ENCODE data around the gene MYH6.
"Not testable (repeated sequence)": the region's sequence is repeated elsewhere in the genome, so short reads cannot be mapped to it uniquely, and the experiment has no call there.

The MYH6 gene

DNA sequence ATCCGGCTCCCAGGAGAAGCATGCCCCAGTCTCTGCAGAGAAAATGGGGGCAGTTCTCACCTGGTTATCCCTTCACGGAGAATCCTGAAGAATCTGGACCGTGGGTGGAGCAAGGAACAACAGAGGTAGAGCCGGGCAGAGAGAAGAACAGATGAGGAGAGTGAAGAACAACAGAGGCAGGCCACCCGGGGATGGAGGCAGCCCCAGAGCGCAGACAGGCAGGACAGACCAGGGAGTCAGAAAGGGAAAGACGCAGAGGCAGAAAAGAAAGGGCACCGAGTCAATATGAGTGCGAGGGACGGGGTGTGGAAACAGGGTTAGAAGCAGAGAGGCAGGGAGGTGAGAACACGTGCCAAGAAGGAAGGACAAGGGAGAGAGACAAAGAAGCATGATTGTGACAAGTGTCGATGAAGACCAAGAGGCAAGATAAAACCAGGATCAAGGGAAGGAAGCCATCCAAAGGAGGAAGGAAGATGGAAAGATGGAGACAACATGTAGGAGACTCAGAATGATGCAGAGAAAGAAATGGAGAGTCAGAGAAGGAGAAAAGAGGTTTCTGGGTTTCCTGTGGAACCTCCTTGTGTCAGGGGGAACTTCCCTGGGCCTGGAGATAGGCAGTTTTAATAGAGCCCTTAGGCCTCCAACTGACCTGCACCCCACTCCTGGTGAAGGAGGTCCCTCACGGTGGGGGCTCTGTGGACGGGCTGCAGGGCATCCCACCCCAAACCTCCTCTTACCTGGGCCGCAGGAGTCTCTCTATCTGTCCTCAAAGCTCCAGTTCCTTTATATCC lies at the start of gene MYH6:
MYH6 (minus strand) TSS at position 758 of the 791 bp plus-strand sequence. CDS start 1,050 bp downstream, outside the sequence.
- no peak for DNase-seq (ENCODE audit: low read depth)

GRCh38 chr14:23456883-23457586 lies 49.0 kb upstream of the MYH6 start:
- DNase-seq (ENCODE audit: low read depth), result not testable (repeated sequence)

DNA sequence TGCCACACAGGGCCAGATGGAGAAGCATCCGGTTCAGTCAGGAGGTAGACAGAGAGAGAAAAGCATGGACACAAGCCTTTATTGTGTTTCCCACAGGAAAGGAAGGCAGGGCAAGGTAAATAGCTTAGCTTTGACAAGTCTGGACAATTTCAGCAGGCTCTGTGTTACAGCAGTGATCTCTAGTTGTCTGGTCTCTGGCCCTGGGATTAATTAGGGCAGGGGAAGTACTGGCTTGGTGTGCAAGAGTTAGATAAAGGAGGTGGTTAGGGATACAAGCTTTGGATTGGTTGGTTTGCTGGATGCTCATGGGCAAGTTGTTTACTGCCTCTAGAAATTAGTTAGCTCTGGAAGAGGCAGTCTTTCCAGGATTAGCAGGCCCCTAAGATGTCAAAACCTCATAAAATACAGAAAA lies 46.4 kb upstream of the MYH6 start:
- no peak for DNase-seq (ENCODE audit: low read depth)

DNA sequence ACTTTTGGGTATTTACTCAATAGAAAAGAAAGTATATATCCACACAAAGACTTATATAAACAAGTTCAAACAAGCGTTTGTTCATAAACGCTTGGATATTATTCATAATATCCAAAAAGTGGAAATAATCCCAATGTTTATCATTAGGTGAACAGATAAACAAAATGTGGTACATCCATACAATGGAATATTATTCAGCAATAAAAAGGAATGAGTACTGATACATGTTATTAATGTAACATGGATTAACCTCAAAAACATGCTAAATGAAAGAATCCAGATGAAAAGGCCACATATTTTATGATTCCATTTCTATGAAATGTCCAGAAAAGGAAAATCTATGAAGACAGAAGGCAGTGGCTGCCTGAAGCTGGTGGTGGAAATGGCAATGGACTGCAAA lies 44.2 kb upstream of the MYH6 start:
- DNase-seq (ENCODE audit: low read depth), result no peak

GRCh38 chr14:23450379-23450778 lies 42.3 kb upstream of the MYH6 start:
- no peak for DNase-seq (ENCODE audit: low read depth)

- DNase-seq (ENCODE audit: low read depth), result no peak
Measured at GRCh38 chr14:23449314-23449713, 41.2 kb upstream of the MYH6 start.

DNA sequence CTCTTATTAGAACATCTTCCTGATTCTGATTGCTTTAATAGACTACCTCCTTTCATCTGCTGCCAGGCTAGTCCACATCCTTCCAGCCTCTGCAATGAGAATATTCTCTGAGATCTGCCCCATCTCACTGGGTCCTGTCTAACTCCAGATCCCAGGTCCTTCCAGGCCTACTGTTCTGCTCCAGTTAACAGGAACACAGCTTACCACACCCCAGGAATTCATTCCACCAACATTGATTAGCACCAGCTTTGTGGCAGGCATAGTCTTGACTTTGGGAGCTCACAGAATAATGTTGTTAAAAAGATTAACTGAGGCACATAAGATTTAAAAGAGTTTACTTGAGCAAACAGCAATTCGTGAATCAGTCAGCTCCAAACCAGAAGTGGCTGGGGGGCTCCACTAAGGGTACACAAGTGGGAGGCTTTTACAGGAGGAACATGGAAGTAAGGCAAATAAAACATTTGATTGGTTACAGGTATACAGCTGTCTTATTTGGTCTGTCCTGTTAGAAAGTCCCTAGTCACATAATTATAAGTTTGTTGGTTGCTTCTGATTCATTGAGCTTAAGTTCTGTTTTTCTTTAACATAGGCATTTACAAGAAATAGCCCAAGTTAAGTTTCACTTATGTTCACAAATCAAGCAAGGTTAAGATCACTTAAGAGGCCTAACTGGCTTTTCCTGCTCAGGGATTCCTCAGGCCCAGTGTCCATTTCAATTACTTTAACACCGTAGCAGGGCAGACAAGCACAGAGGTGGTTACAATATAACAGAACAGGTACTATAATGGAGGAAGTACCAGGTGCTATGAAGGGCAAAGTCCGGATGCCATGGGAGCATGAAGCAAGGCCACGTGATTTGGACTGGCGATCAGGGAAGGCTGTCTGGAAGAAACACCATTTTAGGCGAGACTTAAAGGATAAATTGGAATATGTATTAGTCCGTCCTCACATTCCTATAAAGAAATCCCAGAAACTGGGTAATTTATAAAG lies 39.6 kb upstream of the MYH6 start:
- no peak for DNase-seq (ENCODE audit: low read depth)

GRCh38 chr14:23446291-23446851 lies 38.3 kb upstream of the MYH6 start:
- no peak for DNase-seq (ENCODE audit: low read depth)

DNA sequence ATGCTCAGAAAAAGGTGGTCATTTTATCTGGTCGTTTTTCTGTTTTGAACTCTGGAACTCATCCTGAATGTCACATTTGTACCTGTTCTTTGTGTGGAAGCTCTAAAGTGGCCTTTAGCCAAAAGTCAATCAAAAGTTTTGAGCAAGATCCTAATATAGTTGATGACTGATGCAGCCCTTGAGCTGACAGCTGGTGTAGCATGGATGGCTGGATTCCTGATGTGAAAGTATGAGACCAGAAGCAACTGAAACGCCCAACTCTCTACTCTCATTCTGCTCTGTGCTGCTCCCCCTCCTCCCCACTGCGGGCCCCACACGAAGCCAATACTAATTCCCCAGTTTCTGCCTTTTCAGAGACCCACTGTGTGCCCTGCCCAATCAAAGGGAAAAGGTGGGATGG lies 37.7 kb upstream of the MYH6 start:
- no peak for DNase-seq (ENCODE audit: low read depth)

- no peak for DNase-seq (ENCODE audit: low read depth)
Measured at GRCh38 chr14:23444314-23444713, 36.2 kb upstream of the MYH6 start.

- no peak for DNase-seq (ENCODE audit: low read depth)
Measured at GRCh38 chr14:23443881-23444280, 35.8 kb upstream of the MYH6 start.

- DNase-seq (ENCODE audit: low read depth), result no peak
Measured at GRCh38 chr14:23443411-23443812, 35.3 kb upstream of the MYH6 start.

- DNase-seq (ENCODE audit: low read depth), result no peak
Measured at GRCh38 chr14:23442721-23443356, 34.8 kb upstream of the MYH6 start.

- no peak for DNase-seq (ENCODE audit: low read depth)
Measured at GRCh38 chr14:23441076-23441475, 33.0 kb upstream of the MYH6 start.

- no peak for DNase-seq (ENCODE audit: low read depth)
Measured at GRCh38 chr14:23439107-23439835, 31.2 kb upstream of the MYH6 start.

DNA sequence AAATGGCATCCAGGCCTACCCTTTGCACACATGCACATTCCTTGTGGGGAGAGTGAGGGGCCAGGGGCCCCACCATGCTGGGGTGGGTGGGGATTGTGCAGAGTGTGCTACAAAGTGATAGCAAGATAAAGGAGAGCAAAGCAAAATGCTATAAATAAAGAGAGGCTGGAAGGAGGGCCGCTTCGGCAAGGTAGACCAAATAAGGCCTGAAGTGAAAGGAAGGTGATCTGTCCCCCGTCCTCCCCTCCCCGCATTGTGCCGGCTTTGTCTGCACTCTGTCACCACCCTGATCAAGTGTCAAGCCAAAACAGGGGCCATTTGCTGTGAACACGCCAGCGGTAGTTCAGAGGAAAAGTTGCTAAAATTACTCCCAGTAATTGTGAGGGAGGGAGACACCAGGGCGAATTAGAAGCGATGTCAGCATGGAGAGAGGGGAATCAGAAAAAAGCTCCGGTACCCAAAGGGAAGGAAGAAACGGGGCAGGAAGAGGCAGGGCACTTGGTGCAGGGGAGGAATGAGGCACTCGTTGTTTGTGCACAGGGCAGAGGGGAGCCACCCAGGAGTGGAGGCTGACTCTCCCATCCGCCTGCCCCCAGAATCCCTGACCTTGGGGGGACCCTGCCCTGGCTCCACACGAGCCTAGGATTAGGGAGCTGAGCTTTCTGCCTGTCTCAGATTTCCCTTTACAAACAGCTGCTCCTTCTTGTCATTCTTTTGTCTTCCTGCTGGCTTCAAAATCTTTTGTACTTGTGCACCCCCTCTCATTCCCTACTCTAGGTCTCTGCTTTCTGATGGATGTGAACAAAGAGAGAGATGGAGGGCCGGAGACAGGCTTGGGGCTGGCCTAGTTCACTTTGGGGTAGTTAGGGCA lies 30.3 kb upstream of the MYH6 start:
- no peak for DNase-seq (ENCODE audit: low read depth)

GRCh38 chr14:23437133-23438100 lies 29.3 kb upstream of the MYH6 start:
- DNase-seq (ENCODE audit: low read depth), result no peak

DNA sequence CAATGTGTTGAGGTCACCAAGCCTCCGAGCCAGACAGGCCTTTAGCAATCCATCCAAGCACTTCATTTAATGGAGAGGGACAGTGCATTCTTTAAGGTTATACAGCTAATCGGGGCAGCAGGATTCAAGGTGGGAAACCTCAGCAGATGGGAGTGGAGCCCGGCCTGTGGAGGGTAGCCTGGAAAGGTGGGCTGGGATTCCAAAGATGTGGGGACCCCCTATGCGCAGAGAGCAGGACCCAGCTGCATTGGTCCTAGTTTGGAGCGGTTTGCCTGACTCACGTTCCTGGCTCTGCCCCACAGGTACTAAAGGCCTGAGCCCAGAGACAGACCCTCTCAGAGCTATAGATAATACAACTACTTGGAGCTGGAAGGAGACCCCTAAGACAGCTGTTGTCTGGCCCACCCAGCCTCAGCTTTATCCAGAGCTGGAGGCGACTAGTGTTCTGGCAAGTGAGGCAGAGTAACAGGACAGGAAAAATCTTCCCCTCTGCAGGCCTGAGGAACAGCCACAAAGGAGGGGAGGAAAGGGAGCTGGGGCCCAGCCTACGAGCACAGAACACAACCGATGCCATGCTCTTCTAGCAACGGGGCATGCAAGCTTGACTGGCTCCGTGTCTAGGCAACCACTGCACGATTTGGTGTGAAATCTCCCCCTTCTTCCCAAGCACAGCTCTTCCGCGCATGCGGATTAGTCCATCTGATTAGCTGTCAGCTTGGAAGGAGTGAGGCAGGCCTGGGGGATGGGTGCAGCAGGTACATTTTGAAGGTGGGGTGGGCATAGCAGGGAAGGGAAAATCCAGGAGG lies 28.5 kb upstream of the MYH6 start:
- DNase-seq (ENCODE audit: low read depth), result no peak
